GM23248 (cell line): ENCODE data around the gene PXDC1. TPM values are rescaled to one million over a fixed set of nuclear protein-coding genes. Genes with fewer than 3 reads are reported as not detected.

Experiments
- DNase-seq: peaks from one replicate; pipeline ENCODE4 v3.0.0-alpha.2; 2015
- H2AFZ ChIP-seq: fragments of 200-600 bp; sonication (generic); 2 replicates; pipeline ENCODE4 v1.6.1; 2016; ENCODE audit warnings: antibody characterized with exemption
- H3F3A ChIP-seq: fragments of 200-600 bp; sonication (generic); 2 replicates; pipeline ENCODE4 v1.6.1; 2016; ENCODE audit warnings: mild to moderate bottlenecking, antibody characterized with exemption, mixed run types; ENCODE audit not compliant: insufficient read depth
- H3K27ac ChIP-seq: fragments of 200-600 bp; sonication (generic); 2 replicates; pipeline ENCODE4 v1.5.1; 2016; ENCODE audit warnings: mild to moderate bottlenecking
- H3K27me3 ChIP-seq: fragments of 200-600 bp; sonication (generic); replicated peaks from 2 replicates; pipeline ENCODE4 v1.6.1; 2016; ENCODE audit warnings: mild to moderate bottlenecking; ENCODE audit not compliant: insufficient read depth
- H3K36me3 ChIP-seq: fragments of 200-600 bp; sonication (generic); 2 replicates; pipeline ENCODE4 v1.6.1; 2016; ENCODE audit warnings: low read depth, mild to moderate bottlenecking
- H3K4me1 ChIP-seq: fragments of 200-600 bp; sonication (generic); 2 replicates; pipeline ENCODE4 v1.6.1; 2016; ENCODE audit warnings: mild to moderate bottlenecking; ENCODE audit not compliant: insufficient read depth
- H3K4me2 ChIP-seq: fragments of 200-600 bp; sonication (generic); one replicate; pipeline ENCODE4 v1.6.1; 2016; ENCODE audit warnings: mild to moderate bottlenecking; ENCODE audit not compliant: unreplicated experiment
- H3K4me3 ChIP-seq: fragments of 200-600 bp; sonication (generic); 2 replicates; pipeline ENCODE4 v1.5.1; 2016; ENCODE audit warnings: mild to moderate bottlenecking
- H3K79me2 ChIP-seq: fragments of 200-600 bp; sonication (generic); 2 replicates; pipeline ENCODE4 v1.6.1; 2016; ENCODE audit warnings: mild to moderate bottlenecking; ENCODE audit not compliant: insufficient read depth
- H3K9ac ChIP-seq: fragments of 200-600 bp; sonication (generic); 2 replicates; pipeline ENCODE4 v1.6.1; 2016; ENCODE audit warnings: mild to moderate bottlenecking
- H3K9me2 ChIP-seq: fragments of 200-600 bp; sonication (generic); 2 replicates; pipeline ENCODE4 v1.6.1; 2016; ENCODE audit warnings: mixed run types, mild to moderate bottlenecking, moderate library complexity; ENCODE audit not compliant: insufficient read depth
- H3K9me3 ChIP-seq: fragments of 200-600 bp; sonication (generic); one replicate; pipeline ENCODE4 v1.6.1; 2017; ENCODE audit warnings: low read depth
- H4K20me1 ChIP-seq: fragments of 200-600 bp; sonication (generic); 2 replicates; pipeline ENCODE4 v1.6.0; 2016; ENCODE audit not compliant: insufficient read depth
- EZH2 ChIP-seq: fragments of 200-600 bp; sonication (generic); IDR thresholded peaks from 2 replicates; pipeline ENCODE4 v1.6.1; 2018; ENCODE audit warnings: antibody characterized with exemption, mild to moderate bottlenecking; ENCODE audit not compliant: insufficient read depth, poor library complexity, severe bottlenecking
- EZH2phosphoT487 ChIP-seq: fragments of 200-600 bp; sonication (generic); IDR thresholded peaks from 2 replicates; pipeline ENCODE4 v1.6.1; 2018; ENCODE audit warnings: antibody characterized with exemption, moderate library complexity, mild to moderate bottlenecking, low read depth; ENCODE audit not compliant: insufficient read depth
- WGBS, 2 experiments: methylation state at CpG; one replicate each; pipeline ENCODE4 v1.1.6; 2015 to 2017; ENCODE audit warnings: low lambda C conversion rate in 2 of 2, low coverage in 1 of 2; ENCODE audit errors: missing lambda C conversion rate in 2 of 2; 5-methylcytosine and 5-hydroxymethylcytosine counted together
- in situ Hi-C: fragments of 300-500 bp; cut with MboI; formaldehyde crosslinking; loops from 2 replicates; pipeline ENCODE4 v1.15.0; 2020
- polyA plus RNA-seq: library from polyadenylated mRNA; unstranded; fragments of >200 nt; fragmentation: Nextera tagmentation; extraction: Ambion mirVana; gene quantifications from 2 replicates; pipeline ENCODE4 v1.2.1, GENCODE V29; 2016
- total RNA-seq: library from RNA; depleted of rRNA; stranded (reverse); fragments of >200 nt; shearing (Covaris generic); gene quantifications from 2 replicates; pipeline ENCODE4 v1.2.3, GENCODE V29; 2014

PXDC1 gene
- total and polyA plus RNA-seq, 2 experiments from 2014 or later, result 135 to 192 TPM

DNA sequence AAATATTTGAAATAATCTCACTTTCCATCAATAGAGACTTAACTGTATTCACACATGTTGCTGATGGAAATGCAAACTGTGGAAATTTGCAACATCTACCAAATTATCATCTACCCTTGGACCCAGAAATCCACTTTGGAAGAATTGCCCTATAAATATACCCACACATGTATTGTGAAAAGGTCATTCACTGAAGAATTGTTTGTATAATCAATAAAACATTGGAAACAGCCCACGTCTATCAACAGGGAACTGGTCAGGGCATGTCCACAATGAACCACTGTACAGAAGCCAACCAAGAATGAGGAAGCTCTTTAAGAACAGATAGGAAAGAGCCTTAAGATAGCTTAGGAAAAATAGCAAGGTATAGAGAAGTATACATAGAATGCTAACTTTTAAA, 36.2 kb downstream of the PXDC1 start:
- H3F3A ChIP-seq, result peaks cover 29% of the 10 kb centered on the region; the same call in 1 of the 2 replicates
- H3K27me3 ChIP-seq, result no peaks in the 10 kb centered on the region
- H3K4me2 ChIP-seq, result no peak overlapping the region
- no peaks in the 10 kb centered on the region for H4K20me1 ChIP-seq
- no peak overlapping the region for H2AFZ ChIP-seq
- H3K9me3 ChIP-seq, result no peaks in the 10 kb centered on the region
- no peak overlapping the region for H3K4me3 ChIP-seq
- H3K36me3 ChIP-seq, result no peaks in the 10 kb centered on the region; the same call in none of the 2 replicates
- H3K27ac ChIP-seq, result no peak overlapping the region
- no peak for DNase-seq
- in situ Hi-C loops, result loop anchor here (25.0 kb wide), 1 partner anchor 253 kb away; the partner anchor contains the start of gene SLC22A23
- no peaks in the 10 kb centered on the region for H3K9me2 ChIP-seq
- WGBS, 2 experiments, result 37 to 58% methylated on average over 1 of the region's 1 CpG
- H3K4me1 ChIP-seq, result no peaks in the 10 kb centered on the region
- H3K79me2 ChIP-seq, result no peaks in the 10 kb centered on the region
- TF ChIP-seq EZH2phosphoT487, result no peak
- TF ChIP-seq EZH2, result no peak
- H3K9ac ChIP-seq, result no peak overlapping the region

DNA sequence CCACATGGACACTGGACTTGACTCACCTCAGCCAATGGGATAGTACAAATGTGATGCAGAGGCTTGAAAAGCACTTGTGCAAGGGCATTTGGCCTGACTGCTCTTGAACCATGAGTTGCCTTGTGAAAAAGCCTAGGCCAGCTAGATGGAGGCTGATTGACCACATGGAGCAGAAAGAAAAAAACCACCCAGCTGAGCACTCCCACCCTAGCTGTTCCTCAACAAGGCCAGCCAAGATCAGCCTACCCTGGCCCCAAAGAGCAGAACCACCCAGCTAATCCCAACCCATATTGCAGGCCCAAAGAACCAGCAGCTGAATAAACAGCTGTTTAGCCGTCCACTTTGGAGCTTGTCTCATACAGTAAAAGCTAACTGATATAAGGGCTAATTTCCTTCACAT, 36.7 kb downstream of the PXDC1 start:
- no peak for DNase-seq
- H3K27me3 ChIP-seq, result no peaks in the 10 kb centered on the region
- no peaks in the 10 kb centered on the region for H4K20me1 ChIP-seq
- H3F3A ChIP-seq, result peaks cover 29% of the 10 kb centered on the region; the same call in 1 of the 2 replicates
- TF ChIP-seq EZH2phosphoT487 (no peak), EZH2 (no peak)
- H3K9me2 ChIP-seq, result no peaks in the 10 kb centered on the region
- 95 to 97% methylated on average over 1 of the region's 1 CpG for WGBS, 2 experiments
- H3K9ac ChIP-seq, result no peak overlapping the region
- no peak overlapping the region for H2AFZ ChIP-seq
- no peak overlapping the region for H3K4me3 ChIP-seq
- no peak overlapping the region for H3K27ac ChIP-seq
- no peaks in the 10 kb centered on the region for H3K9me3 ChIP-seq
- H3K36me3 ChIP-seq, result no peaks in the 10 kb centered on the region; the same call in none of the 2 replicates
- H3K4me2 ChIP-seq, result no peak overlapping the region
- in situ Hi-C loops, result loop anchor here (25.0 kb wide), 1 partner anchor 252 kb away; the partner anchor contains the start of gene SLC22A23
- H3K79me2 ChIP-seq, result no peaks in the 10 kb centered on the region
- H3K4me1 ChIP-seq, result no peaks in the 10 kb centered on the region

DNA sequence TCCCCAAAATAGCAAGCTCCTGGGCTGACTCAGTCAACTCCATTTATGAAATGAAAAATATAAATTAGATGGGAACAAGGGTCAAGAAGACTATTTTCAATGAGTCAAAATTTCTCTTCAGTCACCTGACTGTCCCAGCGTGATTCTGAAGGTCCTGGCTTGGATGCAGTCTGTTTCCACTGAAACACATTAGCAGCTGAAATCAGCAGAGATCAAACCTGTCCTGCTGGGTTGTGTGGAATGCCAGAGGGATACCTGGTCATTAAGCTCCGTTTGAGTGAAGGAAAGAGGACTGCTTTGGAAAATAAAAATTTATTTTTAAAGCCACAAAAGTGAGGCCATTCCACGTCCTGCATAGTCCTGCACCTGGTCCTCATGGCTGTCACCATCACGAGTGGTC, 37.4 kb downstream of the PXDC1 start:
- 76 to 80% methylated on average over 4 of the region's 4 CpGs for WGBS, 2 experiments

DNA sequence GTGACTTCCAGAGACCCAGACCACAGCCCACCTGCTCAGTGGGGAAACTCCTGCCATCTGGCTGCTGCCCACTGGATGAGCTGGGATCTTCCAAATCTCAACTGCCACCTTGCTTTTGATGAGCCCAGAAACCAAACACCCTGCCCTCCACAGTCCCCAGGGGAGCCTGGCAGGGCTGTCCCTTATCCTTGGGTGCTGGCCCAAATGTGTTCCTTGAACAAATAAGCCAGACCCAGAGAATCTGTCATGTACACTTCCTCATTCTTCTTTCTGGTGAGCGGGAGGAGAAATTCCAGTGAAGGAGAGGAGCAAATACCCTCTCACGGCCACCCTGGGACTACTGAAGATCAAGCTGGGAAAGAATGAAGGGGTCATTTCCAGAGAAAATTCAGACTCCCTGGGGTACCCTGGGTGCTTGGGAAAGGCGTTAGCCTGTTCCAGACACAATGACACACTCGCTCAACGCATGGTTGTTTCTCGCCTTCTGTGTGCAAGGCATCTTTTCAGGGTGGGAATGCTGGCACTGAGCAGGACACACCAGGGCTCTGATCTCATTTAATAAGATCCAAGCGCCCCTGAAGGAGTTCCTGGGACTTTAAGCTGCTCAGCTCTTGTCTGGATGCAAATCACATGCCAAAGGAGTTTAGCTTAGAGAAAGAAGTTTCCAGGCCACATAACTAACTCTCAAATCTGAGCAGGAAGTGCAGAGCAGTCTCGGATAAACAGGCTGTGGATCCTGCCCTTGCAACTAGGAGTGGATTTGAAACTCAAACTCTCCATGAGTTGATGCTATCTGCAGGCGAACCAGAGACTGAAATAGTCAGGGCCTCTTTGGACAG, 38.5 kb downstream of the PXDC1 start:
- no peaks in the 10 kb centered on the region for H3K9me3 ChIP-seq
- H3K4me1 ChIP-seq, result no peaks in the 10 kb centered on the region
- no peaks in the 10 kb centered on the region for H3K79me2 ChIP-seq
- TF ChIP-seq EZH2, result no peak
- TF ChIP-seq EZH2phosphoT487, result no peak
- H3K27ac ChIP-seq, result no peak overlapping the region
- H3K4me3 ChIP-seq, result no peak overlapping the region
- no peak for DNase-seq
- H2AFZ ChIP-seq, result no peak overlapping the region
- no peak overlapping the region for H3K4me2 ChIP-seq
- 83 to 84% methylated on average over 9 of the region's 9 CpGs for WGBS, 2 experiments
- H3K9ac ChIP-seq, result no peak overlapping the region
- no peaks in the 10 kb centered on the region for H3K27me3 ChIP-seq
- H3K9me2 ChIP-seq, result no peaks in the 10 kb centered on the region
- in situ Hi-C loops, result loop anchor here (25.0 kb wide), 1 partner anchor 251 kb away; the partner anchor contains the start of gene SLC22A23
- H3K36me3 ChIP-seq, result no peaks in the 10 kb centered on the region; the same call in none of the 2 replicates
- peaks cover 17% of the 10 kb centered on the region; the same call in 1 of the 2 replicates for H3F3A ChIP-seq
- H4K20me1 ChIP-seq, result no peaks in the 10 kb centered on the region

More for the DNA sequence above, 37.4 kb downstream of the PXDC1 start:
- TF ChIP-seq EZH2phosphoT487 (no peak), EZH2 (no peak)
- Histone ChIP-seq H3K4me3 (no peak overlapping the region), H4K20me1 (no peaks in the 10 kb centered on the region), H3K9me2 (no peaks in the 10 kb centered on the region), H3K4me1 (no peaks in the 10 kb centered on the region), H3K36me3 (no peaks in the 10 kb centered on the region; the same call in none of the 2 replicates), H3K27ac (no peak overlapping the region), H2AFZ (no peak overlapping the region), H3K9me3 (no peaks in the 10 kb centered on the region), H3K79me2 (no peaks in the 10 kb centered on the region), H3F3A (peaks cover 26% of the 10 kb centered on the region; the same call in 1 of the 2 replicates), H3K9ac (no peak overlapping the region), H3K4me2 (no peak overlapping the region), H3K27me3 (no peaks in the 10 kb centered on the region)
- no peak for DNase-seq
- in situ Hi-C loops, result loop anchor here (25.0 kb wide), 1 partner anchor 252 kb away; the partner anchor contains the start of gene SLC22A23
